Uterus (tissue), 4 donors: ENCODE measurements around the gene FOXK1. TPM values are rescaled to one million over a fixed set of nuclear protein-coding genes. Genes with fewer than 3 reads are reported as not detected.
A peak's percentile ranks its signal among the peaks of the same experiment; 100 is the strongest.

ENCODE experiments used
- DNase-seq, 2 donors: peaks; one replicate each; pipeline ENCODE4 v3.0.0-alpha.2; 2019 to 2020
- H3K27ac ChIP-seq, 2 donors: fragments of 200-600 bp; sonication (generic); 1 replicate in 1 of 2; 2 replicates in 1 of 2; pipeline ENCODE4 v1.5.1; 2016 to 2018
- H3K27me3 ChIP-seq, 2 donors: fragments of 200-600 bp; sonication (generic); one replicate each; pipeline ENCODE4 v1.5.1; 2018 to 2019; ENCODE audit warnings: control low read depth in 1 of 2
- H3K36me3 ChIP-seq, 2 donors: fragments of 200-600 bp; sonication (generic); one replicate each; pipeline ENCODE4 v1.5.1; 2019; ENCODE audit warnings: control low read depth in 1 of 2
- H3K4me1 ChIP-seq, 2 donors: fragments of 200-600 bp; sonication (generic); one replicate each; pipeline ENCODE4 v1.5.1; 2018 to 2019; ENCODE audit warnings: control low read depth in 1 of 2
- H3K4me3 ChIP-seq, 2 donors: fragments of 200-600 bp; sonication (generic); 1 replicate in 1 of 2; 2 replicates in 1 of 2; pipeline ENCODE4 v1.5.1; 2018 to 2019; ENCODE audit warnings: mild to moderate bottlenecking in 1 of 2
- H3K9me3 ChIP-seq, 2 donors: fragments of 200-600 bp; sonication (generic); one replicate each; pipeline ENCODE4 v1.5.1; 2019; ENCODE audit warnings: control low read depth in 1 of 2
- POLR2A ChIP-seq, 2 donors: fragments of 450-650 bp; IDR thresholded peaks; one replicate each; pipeline ENCODE4 v1.6.1; 2016; ENCODE audit warnings: antibody characterized with exemption in 2 of 2, mild to moderate bottlenecking in 1 of 2, moderate library complexity in 1 of 2
- intact Hi-C: fragments of 100-400 bp; cut with DNase I; formaldehyde crosslinking; loops from one replicate; pipeline ENCODE4 v1.15.1; 2023; ENCODE audit warnings: low total_unique reads
- total RNA-seq, 4 donors: library from RNA; depleted of rRNA in 3 of 4; stranded (reverse); fragments of >200 nt in 3 of 4; gene quantifications; one replicate each; pipeline versions ENCODE4 v1.1.0 to v1.2.4, GENCODE V29; 2014 to 2023
- TF ChIP-seq, protein P1 (sequence below), 4 experiments: fragments of 200-600 bp in 2 of 4; fragments of 450-650 bp in 2 of 4; sonication (generic) in 2 of 4; IDR thresholded peaks; one replicate each; pipeline ENCODE4 v1.5.1; 2016 to 2019; ENCODE audit warnings: antibody characterized with exemption in 4 of 4, mild to moderate bottlenecking in 2 of 4, moderate library complexity in 1 of 4
- donor health status: DM: yes; HTN: yes; CAD: no.

The FOXK1 gene
- total RNA-seq, 4 donors from 2014 or later = 9.0 to 64.1 (median 21.5) TPM

DNA sequence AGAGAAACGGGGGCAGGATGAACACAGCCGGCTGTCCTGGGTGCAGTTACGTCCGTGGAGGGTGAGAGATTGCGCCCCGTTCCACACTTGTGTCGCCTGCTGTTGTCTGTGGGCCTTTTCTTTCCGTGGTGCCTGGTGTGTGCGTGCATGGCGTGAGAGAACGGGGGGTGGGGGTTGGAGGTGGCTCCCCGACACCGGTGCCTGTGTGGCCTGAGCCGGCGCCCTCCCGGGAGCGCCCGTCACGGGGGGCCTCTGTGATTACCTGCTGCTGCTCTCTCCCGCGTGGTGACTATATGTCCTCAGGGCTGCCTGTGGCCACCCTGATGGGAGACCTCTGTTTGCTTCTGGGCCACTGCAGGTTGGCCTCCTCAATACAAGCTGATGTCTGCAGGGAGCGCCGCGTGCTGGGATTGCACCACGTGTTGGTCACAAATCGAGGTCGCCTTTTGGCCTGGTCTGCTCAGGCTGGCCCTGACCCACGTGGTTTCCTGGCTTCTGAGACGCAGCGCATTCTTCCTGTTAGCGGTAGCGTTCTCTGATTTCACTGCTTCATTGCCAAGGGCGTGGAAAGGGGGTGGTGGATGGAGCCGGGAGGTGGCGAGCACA is 82.4 kb downstream of the FOXK1 start:
- H3K27ac ChIP-seq = peak overlapping the region; percentile 91 to 95
- no peaks in the 10 kb centered on the region for H3K9me3 ChIP-seq
- no peaks in the 10 kb centered on the region for H3K36me3 ChIP-seq
- TF ChIP-seq, protein P1, sequence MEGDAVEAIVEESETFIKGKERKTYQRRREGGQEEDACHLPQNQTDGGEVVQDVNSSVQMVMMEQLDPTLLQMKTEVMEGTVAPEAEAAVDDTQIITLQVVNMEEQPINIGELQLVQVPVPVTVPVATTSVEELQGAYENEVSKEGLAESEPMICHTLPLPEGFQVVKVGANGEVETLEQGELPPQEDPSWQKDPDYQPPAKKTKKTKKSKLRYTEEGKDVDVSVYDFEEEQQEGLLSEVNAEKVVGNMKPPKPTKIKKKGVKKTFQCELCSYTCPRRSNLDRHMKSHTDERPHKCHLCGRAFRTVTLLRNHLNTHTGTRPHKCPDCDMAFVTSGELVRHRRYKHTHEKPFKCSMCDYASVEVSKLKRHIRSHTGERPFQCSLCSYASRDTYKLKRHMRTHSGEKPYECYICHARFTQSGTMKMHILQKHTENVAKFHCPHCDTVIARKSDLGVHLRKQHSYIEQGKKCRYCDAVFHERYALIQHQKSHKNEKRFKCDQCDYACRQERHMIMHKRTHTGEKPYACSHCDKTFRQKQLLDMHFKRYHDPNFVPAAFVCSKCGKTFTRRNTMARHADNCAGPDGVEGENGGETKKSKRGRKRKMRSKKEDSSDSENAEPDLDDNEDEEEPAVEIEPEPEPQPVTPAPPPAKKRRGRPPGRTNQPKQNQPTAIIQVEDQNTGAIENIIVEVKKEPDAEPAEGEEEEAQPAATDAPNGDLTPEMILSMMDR (IDR thresholded peaks at IDR 0.05) = no peak
- H3K4me1 ChIP-seq = peaks cover 0 to 14% of the 10 kb centered on the region in 2 donors
- no peaks in the 10 kb centered on the region for H3K27me3 ChIP-seq
- no peak overlapping the region for H3K4me3 ChIP-seq
- intact Hi-C loops = no loop called here
- DNase-seq = peak in 1 of 2 donors; percentile 58

- Histone ChIP-seq H3K27me3 (no peaks in the 10 kb centered on the region), H3K4me3 (no peak overlapping the region), H3K36me3 (no peaks in the 10 kb centered on the region), H3K4me1 (peaks cover 4 to 14% of the 10 kb centered on the region in 2 donors), H3K27ac (peak overlapping the region; percentile 91 to 95), H3K9me3 (no peaks in the 10 kb centered on the region)
- DNase-seq = no peak
- intact Hi-C loops = no loop called here
- TF ChIP-seq, protein P1 (IDR thresholded peaks at IDR 0.05) = peak in 1 of 4 experiments; percentile 52
- no peak for TF ChIP-seq POLR2A (IDR thresholded peaks at IDR 0.05)
Measured at GRCh38 chr7:4765776-4766490, 83.8 kb downstream of the FOXK1 start.

DNA sequence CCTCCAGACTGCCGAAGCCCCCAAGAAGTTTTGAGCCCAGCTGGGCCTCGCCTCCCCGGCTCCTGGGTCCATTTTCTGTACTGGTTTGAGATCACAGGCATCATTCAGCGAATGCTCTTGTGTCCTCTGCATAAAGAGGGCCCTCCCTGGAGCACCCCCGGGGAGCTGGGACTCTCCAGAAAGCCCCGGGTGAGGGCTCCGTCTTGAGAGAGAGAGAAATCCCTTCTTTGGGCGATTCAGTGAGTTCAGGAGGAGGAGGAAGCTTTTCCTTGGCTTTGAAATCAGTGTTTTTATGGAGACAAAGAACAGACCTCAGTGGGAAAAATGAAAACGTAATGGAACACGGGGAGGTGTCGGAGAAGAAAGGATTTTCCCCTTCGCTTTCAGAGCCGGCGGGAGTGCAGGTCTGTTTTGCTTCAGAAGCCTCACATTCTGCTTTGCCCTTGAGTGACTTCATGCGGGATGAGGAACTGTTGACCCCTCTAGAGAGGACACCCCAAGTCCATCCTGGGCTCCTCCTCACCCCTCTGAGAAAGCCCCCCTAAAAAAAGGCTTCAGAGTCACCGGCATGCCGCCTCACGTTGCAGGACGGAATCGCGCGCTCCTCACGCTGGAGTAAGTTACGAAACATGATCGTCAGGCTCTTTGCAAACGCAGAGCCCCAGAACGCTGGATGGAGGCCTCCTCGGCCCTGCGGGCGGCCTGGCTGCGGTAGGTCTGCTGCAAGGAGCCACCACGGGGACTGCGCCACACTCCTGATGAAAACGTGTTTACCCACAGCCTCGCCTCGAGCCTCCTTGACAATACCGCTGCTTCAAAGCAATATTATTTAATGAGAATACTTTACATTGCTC is 84.8 kb downstream of the FOXK1 start:
- H3K27ac ChIP-seq = peak overlapping the region; percentile 91 to 95

DNA sequence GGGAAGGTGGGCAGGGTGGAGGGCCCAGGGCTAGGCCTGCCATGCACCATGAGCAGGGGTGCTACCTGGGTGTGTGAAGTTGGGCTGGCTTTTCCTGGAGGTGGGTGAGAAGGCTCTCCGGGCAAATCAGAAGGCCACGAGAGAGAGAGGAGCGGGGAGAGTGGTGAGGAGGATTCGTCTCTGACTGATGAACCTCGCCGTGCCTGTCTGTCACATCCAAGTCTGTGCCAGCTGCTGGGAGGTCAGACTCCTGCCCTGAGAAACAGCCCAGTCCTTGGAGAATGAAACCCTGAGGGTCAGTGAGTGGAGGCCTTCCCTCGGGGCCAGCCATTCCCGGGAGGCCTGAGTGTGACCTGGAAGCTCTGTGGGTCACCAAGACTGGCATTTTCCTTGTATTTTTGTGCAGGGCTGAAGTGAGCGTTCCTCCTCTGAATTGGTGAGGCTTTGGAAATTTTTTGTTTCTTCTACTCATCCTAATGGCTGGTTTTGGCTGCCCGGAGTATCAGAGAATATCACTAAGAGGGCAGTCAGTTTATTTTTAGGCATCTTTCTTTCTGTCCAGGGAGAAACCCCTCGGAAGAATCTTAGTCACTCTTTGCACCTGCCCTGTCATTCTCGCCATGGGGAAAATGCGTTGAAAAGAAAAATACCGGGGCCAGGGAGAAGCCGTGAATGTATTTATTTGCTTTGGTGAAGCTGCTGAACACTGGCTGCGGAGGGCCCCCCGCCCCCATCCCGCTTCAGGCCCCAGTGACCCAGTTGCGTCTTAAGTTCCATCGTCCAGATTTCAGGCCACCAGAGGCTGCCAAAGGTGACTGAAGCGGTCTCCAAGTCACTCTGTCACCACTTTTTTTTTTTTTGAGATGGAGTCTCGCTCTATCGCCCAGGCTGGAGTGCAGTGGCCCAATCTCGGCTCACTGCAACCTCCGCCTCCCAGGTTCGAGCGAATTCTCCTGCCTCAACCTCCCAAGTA is 86.8 kb downstream of the FOXK1 start:
- intact Hi-C loops = no loop called here
- TF ChIP-seq, protein P1 (IDR thresholded peaks at IDR 0.05) = no peak
- TF ChIP-seq POLR2A (IDR thresholded peaks at IDR 0.05) = no peak

More for the DNA sequence above, 84.8 kb downstream of the FOXK1 start:
- DNase-seq = peak; percentile 79 to 85
- TF ChIP-seq POLR2A (IDR thresholded peaks at IDR 0.05) = peak; percentile 29 to 61
- TF ChIP-seq, protein P1 (IDR thresholded peaks at IDR 0.05) = no peak
- Histone ChIP-seq H3K4me3 (peak overlapping the region; percentile 25 to 27), H3K36me3 (no peaks in the 10 kb centered on the region), H3K27me3 (no peaks in the 10 kb centered on the region), H3K4me1 (peaks cover 7 to 14% of the 10 kb centered on the region in 2 donors), H3K9me3 (no peaks in the 10 kb centered on the region)
- intact Hi-C loops = no loop called here

More for the DNA sequence above, 86.8 kb downstream of the FOXK1 start:
- H3K27me3 ChIP-seq = no peaks in the 10 kb centered on the region
- no peaks in the 10 kb centered on the region for H3K36me3 ChIP-seq
- H3K27ac ChIP-seq = peak overlapping the region; percentile 67 to 95
- H3K9me3 ChIP-seq = no peaks in the 10 kb centered on the region
- H3K4me3 ChIP-seq = peak overlapping the region; percentile 15 to 19
- DNase-seq = no peak
- peaks cover 7 to 14% of the 10 kb centered on the region in 2 donors for H3K4me1 ChIP-seq
